ENCODE data around the gene MRPL48. TPM values are rescaled to one million over a fixed set of nuclear protein-coding genes. Genes with fewer than 3 reads are reported as not detected.
A peak's percentile ranks its signal among the peaks of the same experiment; 100 is the strongest.
"Not testable (repeated sequence)": the region's sequence is repeated elsewhere in the genome, so short reads cannot be mapped to it uniquely, and the experiment has no call there.

The MRPL48 gene
- polyA plus RNA-seq, 1 donor, result 35.9 TPM

GRCh38 chr11:73779084-73779902, 8.4 kb upstream of the MRPL48 start:
- DNase-seq, result peak; percentile 99

GRCh38 chr11:73781303-73781702, 6.4 kb upstream of the MRPL48 start:
- DNase-seq, result no peak

- no peak for DNase-seq
Measured at GRCh38 chr11:73783483-73784020, 4.1 kb upstream of the MRPL48 start.

GRCh38 chr11:73784080-73784634, 3.5 kb upstream of the MRPL48 start:
- DNase-seq, result no peak

GRCh38 chr11:73784734-73785133, 2.9 kb upstream of the MRPL48 start:
- DNase-seq, result no peak

GRCh38 chr11:73785467-73785866, 2.2 kb upstream of the MRPL48 start:
- not testable (repeated sequence) for DNase-seq

- DNase-seq, result no peak
Measured at GRCh38 chr11:73787051-73787642, 527 bp upstream of the MRPL48 start.

GRCh38 chr11:73789279-73789670, 1.6 kb downstream of the MRPL48 start:
- DNase-seq, result peak; percentile 6

- no peak for DNase-seq
Measured at GRCh38 chr11:73792584-73792983, 4.9 kb downstream of the MRPL48 start.

- no peak for DNase-seq
Measured at GRCh38 chr11:73795925-73796632, 8.4 kb downstream of the MRPL48 start.

GRCh38 chr11:73797457-73797856, 9.8 kb downstream of the MRPL48 start:
- peak; percentile 30 for DNase-seq

GRCh38 chr11:73800276-73800806, 12.7 kb downstream of the MRPL48 start:
- no peak for DNase-seq

- no peak for DNase-seq
Measured at GRCh38 chr11:73801136-73801535, 13.5 kb downstream of the MRPL48 start.

- DNase-seq, result no peak
Measured at GRCh38 chr11:73804712-73805111, 17.0 kb downstream of the MRPL48 start.

GRCh38 chr11:73808052-73808451, 20.4 kb downstream of the MRPL48 start:
- DNase-seq, result no peak

GRCh38 chr11:73810637-73811036, 23.0 kb downstream of the MRPL48 start:
- DNase-seq, result no peak

- DNase-seq, result no peak
Measured at GRCh38 chr11:73812234-73812633, 24.6 kb downstream of the MRPL48 start.

GRCh38 chr11:73814812-73815211, 27.1 kb downstream of the MRPL48 start:
- no peak for DNase-seq

GRCh38 chr11:73818846-73819245, 31.2 kb downstream of the MRPL48 start:
- no peak for DNase-seq

- no peak for DNase-seq
Measured at GRCh38 chr11:73830261-73830660, 42.6 kb downstream of the MRPL48 start.

- no peak for DNase-seq
Measured at GRCh38 chr11:73833067-73833466, 45.4 kb downstream of the MRPL48 start.

GRCh38 chr11:73838443-73839122, 50.9 kb downstream of the MRPL48 start:
- DNase-seq, result no peak
